ENCODE results near the gene GALNT7.

The GALNT7 gene

DNA sequence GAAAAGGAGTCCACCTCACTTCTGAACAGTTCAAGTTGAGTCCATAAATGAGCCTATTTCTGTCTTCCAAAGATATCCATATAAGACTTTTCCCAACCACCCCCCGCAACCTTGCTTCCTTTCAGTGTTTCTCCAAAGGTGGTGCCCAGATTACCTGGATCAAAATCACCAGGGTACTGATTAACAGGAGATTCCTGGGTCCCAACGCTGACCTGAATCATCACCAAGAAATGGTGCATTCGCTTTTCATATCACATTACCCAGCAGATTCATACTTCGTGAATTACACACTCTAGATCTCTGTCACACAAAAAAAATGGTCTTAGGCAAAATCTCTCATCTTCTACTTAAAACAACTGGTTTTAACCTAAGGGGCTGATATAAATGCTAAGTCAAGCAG, 2.1 kb upstream of the GALNT7 start:
- FAIRE-seq = no peak
- TF ChIP-seq, protein P1, sequence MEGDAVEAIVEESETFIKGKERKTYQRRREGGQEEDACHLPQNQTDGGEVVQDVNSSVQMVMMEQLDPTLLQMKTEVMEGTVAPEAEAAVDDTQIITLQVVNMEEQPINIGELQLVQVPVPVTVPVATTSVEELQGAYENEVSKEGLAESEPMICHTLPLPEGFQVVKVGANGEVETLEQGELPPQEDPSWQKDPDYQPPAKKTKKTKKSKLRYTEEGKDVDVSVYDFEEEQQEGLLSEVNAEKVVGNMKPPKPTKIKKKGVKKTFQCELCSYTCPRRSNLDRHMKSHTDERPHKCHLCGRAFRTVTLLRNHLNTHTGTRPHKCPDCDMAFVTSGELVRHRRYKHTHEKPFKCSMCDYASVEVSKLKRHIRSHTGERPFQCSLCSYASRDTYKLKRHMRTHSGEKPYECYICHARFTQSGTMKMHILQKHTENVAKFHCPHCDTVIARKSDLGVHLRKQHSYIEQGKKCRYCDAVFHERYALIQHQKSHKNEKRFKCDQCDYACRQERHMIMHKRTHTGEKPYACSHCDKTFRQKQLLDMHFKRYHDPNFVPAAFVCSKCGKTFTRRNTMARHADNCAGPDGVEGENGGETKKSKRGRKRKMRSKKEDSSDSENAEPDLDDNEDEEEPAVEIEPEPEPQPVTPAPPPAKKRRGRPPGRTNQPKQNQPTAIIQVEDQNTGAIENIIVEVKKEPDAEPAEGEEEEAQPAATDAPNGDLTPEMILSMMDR (IDR thresholded peaks at IDR 0.05; ENCODE audit: insufficient read depth, missing control alignments) = no peak

DNA sequence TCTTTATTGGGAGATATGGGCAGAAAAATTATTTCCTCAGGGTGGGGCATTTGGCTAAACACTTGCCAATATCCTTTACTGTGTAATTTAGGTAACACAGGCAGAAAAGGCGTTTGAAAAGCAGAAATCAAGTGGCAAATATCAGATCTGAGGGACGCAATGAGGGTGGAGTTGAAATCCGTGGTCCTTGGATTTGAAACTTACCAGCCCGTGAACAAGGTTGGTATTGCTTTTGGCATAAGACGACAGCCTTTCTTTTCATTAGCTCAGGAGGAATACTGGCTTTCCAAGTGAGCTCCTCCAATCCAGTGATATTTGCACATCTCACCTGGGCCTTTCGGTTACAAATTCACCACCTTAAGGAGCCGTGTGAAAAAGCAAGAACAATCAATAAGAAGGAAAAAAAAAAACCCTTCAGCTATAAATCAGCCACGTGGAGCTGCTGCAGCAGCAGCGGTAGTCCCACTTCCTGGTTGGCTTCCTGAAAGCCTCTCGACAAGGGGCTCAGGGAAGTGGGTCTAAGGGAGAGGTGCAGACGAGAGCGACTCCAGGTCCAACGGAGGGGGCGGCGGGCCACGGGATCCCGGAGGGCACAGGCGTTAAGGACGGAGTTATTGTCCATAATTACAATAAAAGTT, 734 bp upstream of the GALNT7 start:
- TF ChIP-seq, protein P1 (IDR thresholded peaks at IDR 0.05; ENCODE audit: insufficient read depth, missing control alignments) = no peak
- DNase-seq (ENCODE audit: insufficient read length, low spot score) = no peak
- no peak for FAIRE-seq

More for the DNA sequence above, 2.1 kb upstream of the GALNT7 start:
- DNase-seq (ENCODE audit: insufficient read length, low spot score) = no peak

DNA sequence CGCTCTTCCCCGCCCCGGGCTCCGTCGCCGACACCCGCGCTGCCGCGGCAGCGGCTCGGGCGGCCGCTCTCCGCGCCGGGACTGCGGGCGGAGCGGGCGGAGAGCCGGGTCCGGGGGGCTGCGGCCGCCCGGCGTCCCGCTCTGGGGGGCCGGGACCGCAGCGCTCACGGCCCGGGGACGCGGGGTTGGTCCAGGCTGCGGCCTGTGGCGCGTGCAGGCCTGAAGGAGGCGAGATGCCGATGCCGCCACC, 492 bp downstream of the GALNT7 start:
- no peak for FAIRE-seq

DNA sequence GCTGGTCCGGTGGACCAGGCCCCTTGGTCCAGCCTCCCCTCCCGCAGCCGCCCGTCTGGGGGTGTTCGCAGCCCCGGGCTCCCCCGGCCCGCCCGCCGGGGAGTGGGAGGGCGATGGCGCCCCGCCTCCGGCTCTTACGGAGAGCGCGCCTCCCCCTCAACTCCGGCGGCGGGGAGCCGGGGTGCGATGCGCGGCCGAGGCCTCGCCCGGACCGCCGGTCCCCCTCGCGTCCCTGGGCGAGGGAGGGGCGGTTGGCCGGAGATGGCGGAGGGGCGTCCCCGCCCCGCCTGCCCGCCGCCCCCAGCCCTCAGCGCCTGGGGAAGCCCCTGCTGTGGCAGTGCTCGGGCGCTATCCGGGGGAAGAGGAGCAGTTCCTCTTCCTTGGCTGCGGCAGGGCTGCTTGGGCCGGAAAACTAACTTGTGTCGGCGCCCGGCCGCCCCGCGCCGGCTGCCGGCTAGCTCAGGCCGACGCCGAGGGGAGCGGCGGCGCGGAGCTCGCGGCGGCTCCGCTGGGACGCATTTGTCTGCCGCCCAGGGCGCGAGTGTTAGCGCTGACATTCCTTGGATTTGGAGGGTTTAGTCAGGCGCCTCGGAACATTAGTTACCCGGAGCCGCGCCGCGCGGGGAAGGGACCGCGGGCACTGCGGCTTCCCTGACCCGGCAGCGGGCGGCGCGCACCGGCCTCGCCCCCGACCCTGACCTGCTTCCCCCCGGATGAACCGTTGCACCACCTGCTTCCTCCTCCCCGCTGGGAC, 994 bp downstream of the GALNT7 start:
- TF ChIP-seq, protein P1 (IDR thresholded peaks at IDR 0.05; ENCODE audit: insufficient read depth, missing control alignments) = no peak
- no peak for DNase-seq (ENCODE audit: insufficient read length, low spot score)
- no peak for FAIRE-seq

More for the DNA sequence above, 492 bp downstream of the GALNT7 start:
- no peak for DNase-seq (ENCODE audit: insufficient read length, low spot score)
- TF ChIP-seq, protein P1 (IDR thresholded peaks at IDR 0.05; ENCODE audit: insufficient read depth, missing control alignments) = no peak

DNA sequence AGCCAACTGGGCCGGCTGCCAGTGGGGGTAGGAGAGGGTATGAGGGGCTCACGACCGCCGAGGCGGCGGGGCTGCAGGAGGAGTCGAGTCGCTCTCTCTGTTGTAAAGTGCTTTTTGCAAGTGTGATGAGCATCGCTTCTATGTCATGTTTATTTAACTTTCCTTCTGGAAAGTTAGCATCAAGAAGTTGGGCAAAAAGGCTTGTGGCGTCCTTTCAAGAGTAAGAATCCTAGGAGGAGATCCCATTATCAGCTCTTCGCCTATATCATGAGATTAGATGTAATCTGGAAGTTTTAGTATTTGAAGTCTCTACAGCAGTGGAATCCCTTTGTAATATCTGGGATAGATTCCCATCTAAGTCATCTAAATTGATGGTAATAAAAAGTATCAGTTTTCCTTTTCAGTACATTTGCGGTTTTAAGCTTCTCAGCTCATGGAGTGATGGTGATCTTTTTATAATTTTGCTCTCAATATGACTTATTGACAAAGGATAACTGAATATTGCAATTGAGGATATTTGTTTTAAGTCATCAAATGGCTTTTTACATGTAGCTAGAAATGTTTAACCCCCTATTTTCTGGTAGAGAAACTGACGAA, 1.7 kb downstream of the GALNT7 start:
- DNase-seq (ENCODE audit: insufficient read length, low spot score) (no peak), FAIRE-seq (no peak)
- TF ChIP-seq, protein P1 (IDR thresholded peaks at IDR 0.05; ENCODE audit: insufficient read depth, missing control alignments) = no peak

DNA sequence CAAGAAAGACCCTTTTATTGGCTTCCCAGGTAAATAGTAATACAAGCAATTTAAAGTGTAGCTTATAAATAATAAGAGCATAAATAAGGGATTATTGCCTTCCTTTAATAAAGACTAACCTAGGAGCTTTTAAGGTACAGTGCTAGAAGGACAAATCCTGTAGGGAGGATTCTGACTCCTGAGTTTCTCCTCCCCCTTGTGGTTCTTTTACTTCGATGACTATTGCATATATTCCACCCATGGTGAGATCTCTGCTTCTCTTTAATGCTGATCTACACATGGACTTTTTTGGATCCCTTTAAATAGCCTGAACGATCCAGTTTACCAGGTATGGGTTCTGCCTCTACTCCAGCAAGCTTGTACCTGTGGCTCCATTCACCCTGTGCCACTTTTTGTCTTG, 2.5 kb downstream of the GALNT7 start:
- FAIRE-seq (no peak), DNase-seq (ENCODE audit: insufficient read length, low spot score) (no peak)
- TF ChIP-seq, protein P1 (IDR thresholded peaks at IDR 0.05; ENCODE audit: insufficient read depth, missing control alignments) = no peak

- DNase-seq (ENCODE audit: insufficient read length, low spot score) (no peak), FAIRE-seq (no peak)
- TF ChIP-seq, protein P1 (IDR thresholded peaks at IDR 0.05; ENCODE audit: insufficient read depth, missing control alignments) = no peak
Measured at GRCh38 chr4:173171987-173172386, 3.4 kb downstream of the GALNT7 start.
